Tibial artery (tissue), 4 donors: Measurements from ENCODE around the gene SCARF2.

Experiments used
- DNase-seq, 2 donors: peaks; one replicate each; pipeline ENCODE4 v3.0.0-alpha.2; 2019
- H3K27ac ChIP-seq, 2 donors: fragments of 200-600 bp; sonication (generic) in 1 of 2; 1 replicate in 1 of 2; 2 replicates in 1 of 2; pipeline ENCODE4 v1.5.1; 2018 to 2019; ENCODE audit warnings: mild to moderate bottlenecking in 1 of 2
- H3K27me3 ChIP-seq, 2 donors: fragments of 200-600 bp; sonication (generic) in 1 of 2; one replicate each; pipeline versions ENCODE4 v1.5.1 to v1.6.0; 2016 to 2019
- H3K36me3 ChIP-seq, 3 donors: fragments of 200-600 bp; sonication (generic) in 2 of 3; one replicate each; pipeline ENCODE4 v1.5.1; 2016 to 2019; ENCODE audit warnings: mild to moderate bottlenecking in 2 of 3
- H3K4me1 ChIP-seq, 4 donors: fragments of 200-600 bp; sonication (generic) in 2 of 4; 1 replicate in 3 of 4; 2 replicates in 1 of 4; pipeline ENCODE4 v1.5.1; 2016 to 2019
- H3K4me3 ChIP-seq, 2 donors: fragments of 200-600 bp; sonication (generic) in 1 of 2; 1 replicate in 1 of 2; 2 replicates in 1 of 2; pipeline ENCODE4 v1.5.1; 2018 to 2019; ENCODE audit warnings: mild to moderate bottlenecking in 2 of 2
- H3K9me3 ChIP-seq, 3 donors: fragments of 200-600 bp; sonication (generic) in 1 of 3; one replicate each; pipeline ENCODE4 v1.5.1; 2016 to 2019
- intact Hi-C: fragments of 100-400 bp; cut with DNase I; formaldehyde crosslinking; loops from one replicate; pipeline ENCODE4 v1.15.0; 2023; ENCODE audit warnings: low total_unique reads
- TF ChIP-seq, protein P1 (sequence below), 2 experiments: fragments of 200-600 bp in 1 of 2; fragments of 450-650 bp in 1 of 2; IDR thresholded peaks; one replicate each; pipeline ENCODE4 v1.5.1; 2017 to 2019; ENCODE audit warnings: antibody characterized with exemption in 2 of 2, mild to moderate bottlenecking in 1 of 2, moderate library complexity in 1 of 2

Gene SCARF2

DNA sequence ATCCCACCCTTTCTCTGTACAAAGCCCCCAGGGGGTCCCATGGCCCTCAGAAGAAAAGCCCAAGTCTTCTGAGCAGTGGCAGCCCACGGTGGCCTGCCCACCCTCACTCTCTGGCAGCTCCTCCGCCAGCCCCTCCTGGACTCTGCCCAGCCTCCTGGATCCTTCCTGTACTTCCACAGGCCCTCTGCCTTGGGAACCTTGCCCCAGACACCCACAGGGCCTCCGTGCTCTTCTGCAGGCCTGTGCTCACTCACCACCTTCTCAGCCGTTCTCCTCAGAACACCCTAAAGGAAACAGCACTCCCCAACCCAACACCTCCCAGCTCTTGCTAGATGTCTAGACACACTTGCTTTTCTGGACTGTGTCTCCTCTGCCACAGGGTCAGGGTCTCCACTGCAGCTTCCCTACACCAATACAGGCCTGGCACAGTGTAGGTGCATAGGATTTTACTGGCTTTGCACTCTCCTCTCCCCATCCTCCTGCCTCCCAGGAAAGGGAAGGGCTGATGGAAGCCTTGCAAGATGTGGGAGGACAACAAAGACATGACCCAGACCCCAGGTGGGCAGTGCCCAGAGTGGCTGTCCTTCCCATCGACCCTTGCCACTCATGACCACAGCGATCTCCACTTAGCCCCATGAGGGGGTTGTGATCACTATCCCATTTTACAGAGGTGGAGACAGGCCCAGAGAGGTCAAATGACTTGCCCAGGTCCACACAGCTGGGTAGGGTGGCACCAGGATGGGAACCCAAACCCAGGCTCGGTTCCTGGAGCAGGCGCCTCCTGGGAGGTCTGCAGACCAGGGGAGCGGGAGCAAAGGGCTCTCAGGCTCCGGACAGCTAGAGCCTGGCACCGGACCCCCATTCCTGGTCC is 2.0 kb downstream of the SCARF2 start:
- Histone ChIP-seq H3K9me3 (no peaks in the 10 kb centered on the region), H3K4me3 (peak overlapping the region; percentile 78 to 89), H3K36me3 (peaks cover 0 to 2% (median 1%) of the 10 kb centered on the region in 3 donors), H3K4me1 (peaks cover 0 to 56% (median 25%) of the 10 kb centered on the region in 4 donors), H3K27me3 (no peaks in the 10 kb centered on the region), H3K27ac (peak overlapping the region; percentile 94 to 96)
- peak in 1 of 2 donors; percentile 56 for DNase-seq
- TF ChIP-seq, protein P1, sequence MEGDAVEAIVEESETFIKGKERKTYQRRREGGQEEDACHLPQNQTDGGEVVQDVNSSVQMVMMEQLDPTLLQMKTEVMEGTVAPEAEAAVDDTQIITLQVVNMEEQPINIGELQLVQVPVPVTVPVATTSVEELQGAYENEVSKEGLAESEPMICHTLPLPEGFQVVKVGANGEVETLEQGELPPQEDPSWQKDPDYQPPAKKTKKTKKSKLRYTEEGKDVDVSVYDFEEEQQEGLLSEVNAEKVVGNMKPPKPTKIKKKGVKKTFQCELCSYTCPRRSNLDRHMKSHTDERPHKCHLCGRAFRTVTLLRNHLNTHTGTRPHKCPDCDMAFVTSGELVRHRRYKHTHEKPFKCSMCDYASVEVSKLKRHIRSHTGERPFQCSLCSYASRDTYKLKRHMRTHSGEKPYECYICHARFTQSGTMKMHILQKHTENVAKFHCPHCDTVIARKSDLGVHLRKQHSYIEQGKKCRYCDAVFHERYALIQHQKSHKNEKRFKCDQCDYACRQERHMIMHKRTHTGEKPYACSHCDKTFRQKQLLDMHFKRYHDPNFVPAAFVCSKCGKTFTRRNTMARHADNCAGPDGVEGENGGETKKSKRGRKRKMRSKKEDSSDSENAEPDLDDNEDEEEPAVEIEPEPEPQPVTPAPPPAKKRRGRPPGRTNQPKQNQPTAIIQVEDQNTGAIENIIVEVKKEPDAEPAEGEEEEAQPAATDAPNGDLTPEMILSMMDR (IDR thresholded peaks at IDR 0.05): no peak
- intact Hi-C loops: loop anchor here (5.0 kb wide), 1 partner anchor 62 kb away; the partner anchor contains the start of gene KLHL22

DNA sequence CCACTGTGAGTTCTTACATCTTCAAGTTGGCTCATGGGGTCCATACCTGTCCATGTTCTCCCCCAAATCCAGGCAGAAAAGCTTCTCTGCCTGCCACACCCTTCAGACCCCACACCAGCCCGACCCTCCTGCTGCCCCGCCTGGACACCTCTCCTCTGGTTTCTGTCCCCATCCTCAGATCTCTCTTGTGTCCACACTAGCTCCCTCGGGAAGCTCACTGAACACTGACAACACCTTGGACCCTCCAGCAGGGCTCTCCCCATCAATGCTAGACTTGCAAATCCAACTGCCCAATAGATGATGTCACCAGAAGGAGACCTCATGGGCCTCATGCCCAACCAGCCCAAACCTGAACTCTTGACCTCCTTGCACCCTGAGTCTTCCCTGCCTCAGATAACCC is 2.9 kb downstream of the SCARF2 start:
- intact Hi-C loops: loop anchor here (5.0 kb wide), 1 partner anchor 63 kb away; the partner anchor contains the start of gene KLHL22
- H3K27ac ChIP-seq: no peak overlapping the region
- no peaks in the 10 kb centered on the region for H3K27me3 ChIP-seq
- peak in 1 of 2 donors; percentile 47 for DNase-seq
- no peaks in the 10 kb centered on the region for H3K9me3 ChIP-seq
- no peak overlapping the region for H3K4me3 ChIP-seq
- peaks cover 0 to 63% (median 25%) of the 10 kb centered on the region in 4 donors for H3K4me1 ChIP-seq
- TF ChIP-seq, protein P1 (IDR thresholded peaks at IDR 0.05): no peak
- peaks cover 0 to 11% (median 9%) of the 10 kb centered on the region in 3 donors for H3K36me3 ChIP-seq

DNA sequence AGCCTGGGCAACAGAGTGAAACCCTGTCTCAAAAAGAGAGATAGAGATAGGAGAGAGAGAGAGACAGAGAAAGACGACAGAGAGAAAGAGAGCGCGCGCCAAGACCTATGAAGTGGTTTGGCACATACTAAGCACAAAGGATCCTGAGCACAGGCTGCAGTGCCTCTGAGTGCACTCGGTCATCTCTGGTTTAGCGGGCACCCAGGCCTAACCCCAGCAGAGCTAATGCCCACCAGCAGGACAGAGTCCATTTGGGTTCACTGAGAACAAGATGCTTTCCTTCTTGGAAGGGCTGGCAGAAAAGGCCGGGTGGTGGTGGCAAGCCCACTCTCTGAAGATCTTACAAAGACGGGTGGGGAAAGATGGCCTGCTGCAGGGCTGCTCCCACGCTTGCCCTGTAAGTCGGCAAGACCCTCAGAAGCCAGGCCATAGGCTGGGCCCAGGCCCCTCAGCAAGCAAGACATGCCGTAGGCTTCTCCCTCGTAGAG is 3.3 kb downstream of the SCARF2 start:
- TF ChIP-seq, protein P1 (IDR thresholded peaks at IDR 0.05): no peak
- peaks cover 0 to 60% (median 25%) of the 10 kb centered on the region in 4 donors for H3K4me1 ChIP-seq
- intact Hi-C loops: no loop called here
- peaks cover 4 to 15% (median 14%) of the 10 kb centered on the region in 3 donors for H3K36me3 ChIP-seq
- peak in 1 of 2 donors; percentile 43 for DNase-seq
- no peaks in the 10 kb centered on the region for H3K27me3 ChIP-seq
- no peak overlapping the region for H3K27ac ChIP-seq
- no peak overlapping the region for H3K4me3 ChIP-seq
- H3K9me3 ChIP-seq: no peaks in the 10 kb centered on the region

DNA sequence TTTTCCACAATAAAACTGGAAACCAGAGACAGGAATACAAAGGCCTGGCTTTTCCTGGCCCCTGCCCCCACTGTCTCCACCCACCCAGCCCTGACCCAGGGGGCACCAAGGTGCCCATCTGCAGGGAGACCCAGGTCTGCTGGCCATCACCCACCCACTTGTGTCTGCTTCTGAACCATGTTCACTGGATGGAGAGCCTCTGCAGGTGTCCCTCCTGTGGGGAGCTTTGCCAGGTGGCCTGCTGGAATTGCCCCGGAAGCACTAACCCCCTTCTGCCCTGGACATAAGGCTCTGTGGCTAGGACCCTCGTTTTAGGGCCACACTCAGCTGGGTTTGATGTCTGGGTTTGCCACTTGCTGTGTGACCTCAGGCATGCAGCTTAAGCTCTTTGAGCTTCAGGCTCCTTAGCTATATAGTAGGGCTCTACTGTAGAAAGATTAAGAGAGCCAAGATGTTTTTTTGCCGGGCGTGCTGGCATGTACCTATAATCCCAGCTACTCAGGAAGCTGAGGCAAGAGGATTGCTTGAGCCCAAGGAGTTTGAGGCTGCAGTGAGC is 3.9 kb downstream of the SCARF2 start:
- peaks cover 9 to 21% (median 19%) of the 10 kb centered on the region in 3 donors for H3K36me3 ChIP-seq
- no peaks in the 10 kb centered on the region for H3K27me3 ChIP-seq
- no peak overlapping the region for H3K4me3 ChIP-seq
- no peak overlapping the region for H3K27ac ChIP-seq
- TF ChIP-seq, protein P1 (IDR thresholded peaks at IDR 0.05): no peak
- H3K9me3 ChIP-seq: no peaks in the 10 kb centered on the region
- H3K4me1 ChIP-seq: peaks cover 0 to 55% (median 20%) of the 10 kb centered on the region in 4 donors
- intact Hi-C loops: no loop called here
- peak in 1 of 2 donors; percentile 45 for DNase-seq

DNA sequence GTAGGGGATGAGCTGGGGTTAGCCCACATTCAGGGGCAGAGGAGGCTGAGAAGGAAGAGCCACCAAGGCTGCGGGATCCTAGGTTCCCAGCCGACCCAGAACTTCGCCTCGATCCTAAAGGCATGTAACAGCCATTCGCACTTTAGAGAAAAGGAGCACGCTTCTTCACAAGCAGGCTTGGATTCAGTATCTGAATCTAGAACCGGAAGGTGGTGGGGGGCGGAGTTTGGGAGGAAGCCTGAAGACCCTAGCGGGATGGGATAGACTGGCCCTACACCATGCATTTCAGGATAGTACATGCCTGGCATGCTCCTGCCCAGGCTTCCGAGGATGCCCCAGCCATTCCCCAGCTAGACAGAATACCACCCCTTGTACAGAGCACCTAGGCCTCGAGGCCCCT is 4.4 kb downstream of the SCARF2 start:
- Histone ChIP-seq H3K4me1 (peaks cover 0 to 51% (median 15%) of the 10 kb centered on the region in 4 donors), H3K27me3 (no peaks in the 10 kb centered on the region), H3K9me3 (no peaks in the 10 kb centered on the region), H3K4me3 (no peak overlapping the region), H3K36me3 (peaks cover 14 to 26% (median 25%) of the 10 kb centered on the region in 3 donors), H3K27ac (no peak overlapping the region)
- TF ChIP-seq, protein P1 (IDR thresholded peaks at IDR 0.05): no peak
- intact Hi-C loops: no loop called here
- DNase-seq: no peak
